HepG2 (cell line): ENCODE data around the gene POU2AF2. TPM values are rescaled to one million over a fixed set of nuclear protein-coding genes. Genes with fewer than 3 reads are reported as not detected.
A peak's percentile ranks its signal among the peaks of the same experiment; 100 is the strongest.

Source experiments
- AGO2 ChIP-seq: fragments of 200-400 bp; formaldehyde crosslinking; optimal IDR thresholded peaks from 2 replicates; pipeline ENCODE3; 2017; ENCODE audit warnings: mild to moderate bottlenecking, low read depth, low read length, moderate library complexity
- BATF2 ChIP-seq: sonication (generic); formaldehyde crosslinking; IDR thresholded peaks from 2 replicates; pipeline ENCODE4 v1.8.0; 2022; ENCODE audit warnings: mild to moderate bottlenecking, missing genetic modification reagents, moderate library complexity
- CHCHD3 ChIP-seq: sonication (generic); formaldehyde crosslinking; IDR thresholded peaks from 2 replicates; pipeline ENCODE4 v1.8.0; 2022; ENCODE audit warnings: mild to moderate bottlenecking, missing genetic modification reagents, moderate library complexity
- GATAD2A ChIP-seq: IDR thresholded peaks from 2 replicates; pipeline ENCODE4 v1.6.1; 2016
- HNF4G ChIP-seq, 2 experiments: sonication (generic) in 1 of 2; formaldehyde crosslinking in 1 of 2; IDR thresholded peaks; 2 replicates each; pipeline versions ENCODE4 v1.4.0 to v1.6.1; 2011 to 2020; ENCODE audit warnings: borderline replicate concordance in 2 of 2, low read depth in 2 of 2, mild to moderate bottlenecking in 2 of 2, low read length in 1 of 2, missing genetic modification reagents in 1 of 2, moderate library complexity in 1 of 2
- HNRNPL ChIP-seq: fragments of 200-400 bp; formaldehyde crosslinking; IDR thresholded peaks from 2 replicates; pipeline ENCODE4 v1.6.1; 2017; ENCODE audit warnings: mild to moderate bottlenecking, low read depth, low read length
- MXD3 ChIP-seq: IDR thresholded peaks from 2 replicates; pipeline ENCODE4 v1.6.1; 2016; ENCODE audit warnings: mild to moderate bottlenecking, missing biosample characterization, missing genetic modification reagents
- SAFB2 ChIP-seq: sonication (generic); formaldehyde crosslinking; IDR thresholded peaks from 2 replicates; pipeline ENCODE4 v1.5.1; 2020; ENCODE audit warnings: missing genetic modification reagents, low read depth, mild to moderate bottlenecking, borderline replicate concordance
- SIX1 ChIP-seq: sonication (generic); formaldehyde crosslinking; IDR thresholded peaks from 2 replicates; pipeline ENCODE4 v1.4.0; 2020; ENCODE audit warnings: missing genetic modification reagents, borderline replicate concordance
- SKI ChIP-seq: fragments of 450-650 bp; IDR thresholded peaks from one replicate; pipeline ENCODE4 v1.6.1; 2018; ENCODE audit warnings: mild to moderate bottlenecking; ENCODE audit not compliant: partially characterized antibody
- SP5 ChIP-seq: IDR thresholded peaks from 2 replicates; pipeline ENCODE4 v1.6.1; 2016; ENCODE audit warnings: low read depth, borderline replicate concordance
- THYN1 ChIP-seq: sonication (generic); formaldehyde crosslinking; IDR thresholded peaks from 2 replicates; pipeline ENCODE4 v1.8.1; 2023; ENCODE audit warnings: low read depth, mild to moderate bottlenecking, moderate library complexity, missing genetic modification reagents, borderline replicate concordance
- TSC22D2 ChIP-seq: sonication (generic); formaldehyde crosslinking; IDR thresholded peaks from 2 replicates; pipeline ENCODE4 v1.5.1; 2020; ENCODE audit warnings: missing genetic modification reagents, mild to moderate bottlenecking, borderline replicate concordance
- U2AF1 ChIP-seq: fragments of 200-400 bp; formaldehyde crosslinking; optimal IDR thresholded peaks from 2 replicates; pipeline ENCODE3; 2017; ENCODE audit warnings: mild to moderate bottlenecking, low read depth, low read length
- ZNF121 ChIP-seq: sonication (generic); formaldehyde crosslinking; IDR thresholded peaks from 2 replicates; pipeline ENCODE4 v1.5.0; 2020; ENCODE audit warnings: mild to moderate bottlenecking, missing genetic modification reagents
- ZNF20 ChIP-seq: sonication (generic); formaldehyde crosslinking; IDR thresholded peaks from 2 replicates; pipeline ENCODE4 v1.4.0; 2020; ENCODE audit warnings: mild to moderate bottlenecking, moderate library complexity, missing genetic modification reagents
- ZNF225 ChIP-seq: sonication (generic); formaldehyde crosslinking; IDR thresholded peaks from 2 replicates; pipeline ENCODE4 v1.4.0; 2020; ENCODE audit warnings: mild to moderate bottlenecking, missing genetic modification reagents
- ZNF30 ChIP-seq: sonication (generic); formaldehyde crosslinking; IDR thresholded peaks from 2 replicates; pipeline ENCODE4 v1.5.0; 2020; ENCODE audit warnings: mild to moderate bottlenecking, missing genetic modification reagents
- ZNF543 ChIP-seq: sonication (generic); formaldehyde crosslinking; IDR thresholded peaks from 2 replicates; pipeline ENCODE4 v1.4.0; 2020; ENCODE audit warnings: mild to moderate bottlenecking, missing genetic modification reagents
- ZNF563 ChIP-seq: sonication (generic); formaldehyde crosslinking; IDR thresholded peaks from 2 replicates; pipeline ENCODE4 v1.8.0; 2022; ENCODE audit warnings: mild to moderate bottlenecking, moderate library complexity, missing genetic modification reagents
- ZNF713 ChIP-seq: sonication (generic); formaldehyde crosslinking; IDR thresholded peaks from 2 replicates; pipeline ENCODE4 v1.4.0; 2020; ENCODE audit warnings: mild to moderate bottlenecking, missing genetic modification reagents
- polyA plus RNA-seq, 8 experiments: library from polyadenylated mRNA; depleted of rRNA in 3 of 8; stranded (reverse) in 7 of 8; unstranded in 1 of 8; fragments of >200 nt; fragmentation: Illumina TruSeq in 4 of 8; extraction: Trizol in 4 of 8; gene quantifications; 2 replicates each; pipeline versions ENCODE4 v1.2.1 to v1.2.3, GENCODE V29; 2011 to 2016; ENCODE audit warnings: low read depth in 4 of 8, missing spikeins in 1 of 8, mixed read lengths in 1 of 8; ENCODE audit not compliant: insufficient read depth in 1 of 8
- total RNA-seq, 5 experiments: library from RNA; depleted of rRNA; stranded (reverse); fragments of >200 nt; fragmentation: Illumina TruSeq; extraction: Trizol; gene quantifications; 2 replicates each; pipeline ENCODE4 v1.2.3, GENCODE V29; 2016; ENCODE audit warnings: low read depth in 1 of 5
- TF ChIP-seq, protein P1 (sequence below): sonication (generic); formaldehyde crosslinking; IDR thresholded peaks from 2 replicates; pipeline ENCODE4 v1.9.0; 2021; ENCODE audit warnings: missing genetic modification reagents, mild to moderate bottlenecking, borderline replicate concordance

The POU2AF2 gene
- total and polyA plus RNA-seq, 2 of the 13 experiments (the other 11 are each of a cell fraction or from before 2014, with no cell fraction given) = 0.11 TPM; not detected in 1

DNA sequence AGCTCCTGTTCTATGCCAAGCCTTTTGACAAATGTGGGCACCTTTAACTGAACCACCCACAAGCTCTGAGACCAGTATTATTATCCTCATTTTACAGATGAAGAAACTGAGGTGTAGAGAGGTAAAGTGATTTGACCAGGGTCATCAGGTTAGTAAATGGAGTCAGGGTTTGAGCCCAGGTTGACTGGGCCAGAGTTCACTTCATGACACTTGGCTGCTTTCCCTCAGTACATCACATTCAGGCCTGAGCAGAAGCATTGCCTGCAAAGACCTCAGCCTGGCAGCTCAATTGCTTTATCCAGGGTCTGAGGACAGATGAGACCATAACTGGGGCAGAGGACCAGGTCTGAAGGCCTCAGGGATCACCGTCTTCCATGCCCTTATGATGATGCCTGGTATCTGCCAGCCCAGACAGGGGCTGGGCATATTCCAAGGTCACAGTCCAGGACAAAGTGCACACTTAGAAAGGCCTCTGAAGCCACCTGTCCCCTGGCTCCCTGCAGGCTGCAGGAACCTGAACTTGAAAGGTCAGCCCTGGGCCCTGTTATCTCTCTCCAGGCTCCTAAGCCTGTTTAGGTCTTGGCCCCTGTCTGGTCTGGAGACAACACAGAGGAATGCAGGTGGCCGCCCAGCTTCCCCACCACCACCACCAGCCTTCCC lies 84.8 kb downstream of the POU2AF2 start (continued):
- TF ChIP-seq MXD3 (CRISPR knock-in tag) = no peak
- no peak for TF ChIP-seq ZNF563
- no peak for TF ChIP-seq THYN1 (CRISPR knock-in tag)
- no peak for TF ChIP-seq TSC22D2 (CRISPR knock-in tag)
- peak; percentile 79 for TF ChIP-seq SKI
- no peak for TF ChIP-seq ZNF20 (CRISPR knock-in tag)
- TF ChIP-seq CHCHD3 (CRISPR knock-in tag) = no peak
- no peak for TF ChIP-seq U2AF1
- peak; percentile 49; the same call in 1 of the 2 replicates for TF ChIP-seq GATAD2A (CRISPR knock-in tag)
- TF ChIP-seq, protein P1, sequence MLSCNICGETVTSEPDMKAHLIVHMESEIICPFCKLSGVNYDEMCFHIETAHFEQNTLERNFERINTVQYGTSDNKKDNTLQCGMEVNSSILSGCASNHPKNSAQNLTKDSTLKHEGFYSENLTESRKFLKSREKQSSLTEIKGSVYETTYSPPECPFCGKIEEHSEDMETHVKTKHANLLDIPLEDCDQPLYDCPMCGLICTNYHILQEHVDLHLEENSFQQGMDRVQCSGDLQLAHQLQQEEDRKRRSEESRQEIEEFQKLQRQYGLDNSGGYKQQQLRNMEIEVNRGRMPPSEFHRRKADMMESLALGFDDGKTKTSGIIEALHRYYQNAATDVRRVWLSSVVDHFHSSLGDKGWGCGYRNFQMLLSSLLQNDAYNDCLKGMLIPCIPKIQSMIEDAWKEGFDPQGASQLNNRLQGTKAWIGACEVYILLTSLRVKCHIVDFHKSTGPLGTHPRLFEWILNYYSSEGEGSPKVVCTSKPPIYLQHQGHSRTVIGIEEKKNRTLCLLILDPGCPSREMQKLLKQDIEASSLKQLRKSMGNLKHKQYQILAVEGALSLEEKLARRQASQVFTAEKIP (CRISPR knock-in tag) = no peak
- no peak for TF ChIP-seq ZNF543 (CRISPR knock-in tag)
- TF ChIP-seq ZNF713 = no peak
- no peak for TF ChIP-seq ZNF121
- no peak for TF ChIP-seq AGO2
- peak; percentile 52 for TF ChIP-seq HNF4G (IDR thresholded peaks at IDR 0.05; ENCODE audit: borderline replicate concordance, low read depth, low read length)
- peak; percentile 58; the same call in 1 of the 2 replicates for TF ChIP-seq HNF4G (CRISPR knock-in tag; IDR thresholded peaks at IDR 0.05; ENCODE audit: borderline replicate concordance, low read depth)
- TF ChIP-seq ZNF225 (CRISPR knock-in tag) = no peak
- no peak for TF ChIP-seq SAFB2 (CRISPR knock-in tag)
- TF ChIP-seq SP5 = no peak
- TF ChIP-seq BATF2 (CRISPR knock-in tag) = no peak
- TF ChIP-seq ZNF30 = no peak
- TF ChIP-seq HNRNPL = 0 out of 2 replicates have a peak, but pooled peaks have one; percentile 54
- TF ChIP-seq SIX1 (CRISPR knock-in tag) = no peak
